Keratinocyte (primary cell): Measurements from ENCODE around the gene ETFB. TPM values are rescaled to one million over a fixed set of nuclear protein-coding genes. Genes with fewer than 3 reads are reported as not detected.

Experiments used
- DNase-seq: peaks from one replicate; pipeline ENCODE4 v3.0.0-alpha.2; 2011; ENCODE audit warnings: low read depth, missing footprints, low spot score
- FAIRE-seq: peaks from 2 replicates; lab custom pipeline; 2011; peaks lifted over from hg19 to GRCh38; lab: Jason Lieb, UNC
- H2AFZ ChIP-seq: 2 replicates; pipeline ENCODE4 v1.6.0; 2012; ENCODE audit warnings: low read length, control low read depth, inconsistent platforms; ENCODE audit not compliant: control insufficient read depth
- H3K27ac ChIP-seq: 2 replicates; pipeline ENCODE4 v1.5.1; 2011; ENCODE audit warnings: low read length; ENCODE audit not compliant: control insufficient read depth, insufficient read depth
- H3K27me3 ChIP-seq: 3 replicates; pipeline ENCODE4 v1.6.0; 2011; ENCODE audit warnings: low read length; ENCODE audit not compliant: control insufficient read depth, insufficient read depth; ENCODE audit errors: extremely low read depth
- H3K36me3 ChIP-seq, 2 experiments: 2 replicates in 1 of 2; 3 replicates in 1 of 2; pipeline ENCODE4 v1.5.1; 2011; ENCODE audit warnings: low read length in 2 of 2, mild to moderate bottlenecking in 1 of 2; ENCODE audit not compliant: control insufficient read depth in 2 of 2, insufficient read depth in 2 of 2; ENCODE audit errors: extremely low read depth in 1 of 2
- H3K4me1 ChIP-seq: 3 replicates; pipeline ENCODE4 v1.5.1; 2011; ENCODE audit warnings: low read length; ENCODE audit not compliant: control insufficient read depth, insufficient read depth; ENCODE audit errors: extremely low read depth
- H3K4me2 ChIP-seq: 3 replicates; pipeline ENCODE4 v1.6.0; 2011; ENCODE audit warnings: low read depth, low read length; ENCODE audit not compliant: control insufficient read depth, insufficient read depth; ENCODE audit errors: extremely low read depth
- H3K4me3 ChIP-seq, 3 experiments: fragments of 200-600 bp in 1 of 3; sonication (generic) in 1 of 3; 2 replicates in 2 of 3; 3 replicates in 1 of 3; pipeline ENCODE4 v1.5.1; 2011 to 2016; ENCODE audit warnings: low read length in 3 of 3, mild to moderate bottlenecking in 3 of 3, control low read depth in 2 of 3, inconsistent platforms in 1 of 3, low read depth in 1 of 3, mixed read lengths in 1 of 3, mixed run types in 1 of 3, moderate library complexity in 1 of 3; ENCODE audit not compliant: control insufficient read depth in 2 of 3, insufficient read depth in 2 of 3; ENCODE audit errors: extremely low read depth in 1 of 3
- H3K79me2 ChIP-seq: 2 replicates; pipeline ENCODE4 v1.6.0; 2012; ENCODE audit warnings: low read length; ENCODE audit not compliant: control insufficient read depth, insufficient read depth
- H3K9ac ChIP-seq: 3 replicates; pipeline ENCODE4 v1.6.0; 2011; ENCODE audit warnings: low read length; ENCODE audit not compliant: control insufficient read depth, insufficient read depth; ENCODE audit errors: extremely low read depth
- H3K9me1 ChIP-seq: 3 replicates; pipeline ENCODE4 v1.6.0; 2011; ENCODE audit warnings: low read length; ENCODE audit not compliant: control insufficient read depth, insufficient read depth; ENCODE audit errors: extremely low read depth
- H3K9me3 ChIP-seq: 2 replicates; pipeline ENCODE4 v1.5.1; 2012; ENCODE audit warnings: low read depth, low read length; ENCODE audit not compliant: control insufficient read depth
- H4K20me1 ChIP-seq: 3 replicates; pipeline ENCODE4 v1.6.0; 2011; ENCODE audit warnings: low read length; ENCODE audit not compliant: control insufficient read depth, insufficient read depth; ENCODE audit errors: extremely low read depth
- EZH2 ChIP-seq: IDR thresholded peaks from one replicate; pipeline ENCODE4 v1.6.1; 2012; ENCODE audit warnings: inconsistent platforms, mild to moderate bottlenecking, low read length, moderate library complexity
- dilution Hi-C: fragments of 300-500 bp; cut with MboI; formaldehyde crosslinking; loops from one replicate; pipeline ENCODE4 v1.7.0; 2020; ENCODE audit warnings: low sequenced_read_pairs; ENCODE audit not compliant: extremely low pct_ligation_motif_present
- polyA plus RNA-seq, 5 experiments: library from polyadenylated mRNA; depleted of rRNA in 3 of 5; stranded (reverse) in 3 of 5; stranded (forward) in 1 of 5; unstranded in 1 of 5; fragments of >200 nt; gene quantifications; 1 replicate in 1 of 5; 2 replicates in 3 of 5; 3 replicates in 1 of 5; pipeline versions ENCODE4 v1.2.1 to v1.2.3, GENCODE V29; 2011 to 2012; ENCODE audit warnings: missing spikeins in 2 of 5, low read depth in 1 of 5, low replicate concordance in 1 of 5
- TF ChIP-seq, protein P1 (sequence below), 3 experiments: IDR thresholded peaks in 1 of 3; conservative IDR thresholded peaks in 1 of 3; optimal IDR thresholded peaks in 1 of 3; 2 replicates in 2 of 3; 3 replicates in 1 of 3; pipeline versions ENCODE3 to v1.5.1; 2011; ENCODE audit warnings: low read length in 3 of 3, mild to moderate bottlenecking in 3 of 3, moderate library complexity in 2 of 3, control low read depth in 1 of 3, inconsistent platforms in 1 of 3; ENCODE audit not compliant: insufficient read depth in 2 of 3; ENCODE audit errors: extremely low read depth in 1 of 3

ETFB gene
- polyA plus RNA-seq, 1 donor (not counting 4 experiments of a cell fraction or from before 2014, with no cell fraction given) = 95.2 TPM

DNA sequence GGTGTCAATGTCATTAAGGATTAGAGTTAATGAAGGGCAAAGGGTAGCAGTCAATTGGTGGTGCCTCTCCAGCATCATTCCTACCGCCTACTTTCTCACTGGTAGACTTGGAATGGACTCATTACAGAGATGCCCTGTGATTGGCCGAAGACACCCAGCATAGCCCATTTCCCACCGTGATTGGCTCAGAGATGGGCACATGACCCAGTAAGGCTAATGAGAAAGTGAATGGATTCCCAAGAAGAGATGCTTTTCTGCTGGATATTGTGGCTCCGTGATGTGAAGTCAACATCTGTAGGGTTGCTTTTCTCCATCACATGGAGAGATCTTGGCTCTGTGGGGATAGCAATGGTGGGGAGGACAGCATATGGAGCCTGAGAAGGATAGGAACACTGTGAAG is 35.8 kb downstream of the ETFB start:
- Histone ChIP-seq H3K79me2 (no peaks in the 10 kb centered on the region), H3K4me3 (no peak overlapping the region), H3K27me3 (peaks cover 10% of the 10 kb centered on the region), H3K9ac (no peak overlapping the region), H3K27ac (no peak overlapping the region), H3K4me2 (no peak overlapping the region), H4K20me1 (no peaks in the 10 kb centered on the region), H3K9me3 (no peaks in the 10 kb centered on the region), H3K36me3 (no peaks in the 10 kb centered on the region), H3K4me1 (no peaks in the 10 kb centered on the region), H2AFZ (no peak overlapping the region), H3K9me1 (no peaks in the 10 kb centered on the region)
- FAIRE-seq (no peak), DNase-seq (no peak)
- dilution Hi-C loops = no loop called here
- TF ChIP-seq, protein P1, sequence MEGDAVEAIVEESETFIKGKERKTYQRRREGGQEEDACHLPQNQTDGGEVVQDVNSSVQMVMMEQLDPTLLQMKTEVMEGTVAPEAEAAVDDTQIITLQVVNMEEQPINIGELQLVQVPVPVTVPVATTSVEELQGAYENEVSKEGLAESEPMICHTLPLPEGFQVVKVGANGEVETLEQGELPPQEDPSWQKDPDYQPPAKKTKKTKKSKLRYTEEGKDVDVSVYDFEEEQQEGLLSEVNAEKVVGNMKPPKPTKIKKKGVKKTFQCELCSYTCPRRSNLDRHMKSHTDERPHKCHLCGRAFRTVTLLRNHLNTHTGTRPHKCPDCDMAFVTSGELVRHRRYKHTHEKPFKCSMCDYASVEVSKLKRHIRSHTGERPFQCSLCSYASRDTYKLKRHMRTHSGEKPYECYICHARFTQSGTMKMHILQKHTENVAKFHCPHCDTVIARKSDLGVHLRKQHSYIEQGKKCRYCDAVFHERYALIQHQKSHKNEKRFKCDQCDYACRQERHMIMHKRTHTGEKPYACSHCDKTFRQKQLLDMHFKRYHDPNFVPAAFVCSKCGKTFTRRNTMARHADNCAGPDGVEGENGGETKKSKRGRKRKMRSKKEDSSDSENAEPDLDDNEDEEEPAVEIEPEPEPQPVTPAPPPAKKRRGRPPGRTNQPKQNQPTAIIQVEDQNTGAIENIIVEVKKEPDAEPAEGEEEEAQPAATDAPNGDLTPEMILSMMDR (optimal IDR thresholded peaks at IDR 0.05 in 1 of 3, IDR thresholded peaks at IDR 0.05 in 1 of 3, conservative IDR thresholded peaks at IDR 0.05 in 1 of 3; ENCODE audit: extremely low read depth in 1 of 3, insufficient read depth in 2 of 3, low read length in 3 of 3) = no peak
- TF ChIP-seq EZH2 = no peak

DNA sequence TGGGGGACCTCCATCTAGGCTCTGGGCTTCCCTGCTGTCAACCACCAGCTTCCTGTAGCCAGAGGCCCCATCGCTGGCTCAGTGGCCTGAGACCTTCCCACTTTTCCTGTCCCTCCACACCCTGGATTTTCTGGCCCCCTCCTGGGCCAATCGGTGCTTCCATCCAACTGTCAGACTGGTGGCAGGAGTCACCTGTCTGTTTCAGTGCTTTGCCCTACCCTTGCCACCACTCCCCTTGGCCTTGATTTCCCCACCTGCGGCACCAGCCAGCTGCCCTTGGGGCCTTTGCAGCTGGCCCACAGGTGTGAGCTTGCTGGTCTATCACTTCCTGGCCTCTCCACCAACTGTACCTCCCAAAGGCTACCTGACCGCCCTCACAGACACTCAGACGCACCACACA is 36.8 kb downstream of the ETFB start:
- dilution Hi-C loops = no loop called here
- Histone ChIP-seq H3K79me2 (no peaks in the 10 kb centered on the region), H3K9ac (no peak overlapping the region), H3K27me3 (peaks cover 10% of the 10 kb centered on the region), H2AFZ (no peak overlapping the region), H3K9me3 (no peaks in the 10 kb centered on the region), H3K9me1 (no peaks in the 10 kb centered on the region), H3K4me3 (no peak overlapping the region), H4K20me1 (no peaks in the 10 kb centered on the region), H3K4me1 (no peaks in the 10 kb centered on the region), H3K4me2 (no peak overlapping the region), H3K36me3 (no peaks in the 10 kb centered on the region), H3K27ac (no peak overlapping the region)
- DNase-seq (no peak), FAIRE-seq (no peak)
- TF ChIP-seq, protein P1 (optimal IDR thresholded peaks at IDR 0.05 in 1 of 3, IDR thresholded peaks at IDR 0.05 in 1 of 3, conservative IDR thresholded peaks at IDR 0.05 in 1 of 3; ENCODE audit: extremely low read depth in 1 of 3, insufficient read depth in 2 of 3, low read length in 3 of 3) = no peak
- TF ChIP-seq EZH2 = no peak
